ENCODE results near the gene MZT2A. TPM values are rescaled to one million over a fixed set of nuclear protein-coding genes. Genes with fewer than 3 reads are reported as not detected.
"Not testable (repeated sequence)": the region's sequence is repeated elsewhere in the genome, so short reads cannot be mapped to it uniquely, and the experiment has no call there.

MZT2A gene
- total and polyA plus RNA-seq, 9 of the 15 experiments (the other 6 are each of a cell fraction or from before 2014, with no cell fraction given), result 5.8 to 355 (median 101) TPM

GRCh38 chr2:131525256-131525655 lies 33.1 kb upstream of the MZT2A start:
- FAIRE-seq, result not testable (repeated sequence)
- TF ChIP-seq ZNF121 (CRISPR knock-in tag; conservative IDR thresholded peaks at IDR 0.05), result 0 out of 2 replicates have a peak, but pooled peaks have one; percentile 22
- intact Hi-C loops (cut with micrococcal nuclease), result loop anchor here (5.0 kb wide), 1 partner anchor 113 kb away; no protein-coding TSS in a partner anchor

DNA sequence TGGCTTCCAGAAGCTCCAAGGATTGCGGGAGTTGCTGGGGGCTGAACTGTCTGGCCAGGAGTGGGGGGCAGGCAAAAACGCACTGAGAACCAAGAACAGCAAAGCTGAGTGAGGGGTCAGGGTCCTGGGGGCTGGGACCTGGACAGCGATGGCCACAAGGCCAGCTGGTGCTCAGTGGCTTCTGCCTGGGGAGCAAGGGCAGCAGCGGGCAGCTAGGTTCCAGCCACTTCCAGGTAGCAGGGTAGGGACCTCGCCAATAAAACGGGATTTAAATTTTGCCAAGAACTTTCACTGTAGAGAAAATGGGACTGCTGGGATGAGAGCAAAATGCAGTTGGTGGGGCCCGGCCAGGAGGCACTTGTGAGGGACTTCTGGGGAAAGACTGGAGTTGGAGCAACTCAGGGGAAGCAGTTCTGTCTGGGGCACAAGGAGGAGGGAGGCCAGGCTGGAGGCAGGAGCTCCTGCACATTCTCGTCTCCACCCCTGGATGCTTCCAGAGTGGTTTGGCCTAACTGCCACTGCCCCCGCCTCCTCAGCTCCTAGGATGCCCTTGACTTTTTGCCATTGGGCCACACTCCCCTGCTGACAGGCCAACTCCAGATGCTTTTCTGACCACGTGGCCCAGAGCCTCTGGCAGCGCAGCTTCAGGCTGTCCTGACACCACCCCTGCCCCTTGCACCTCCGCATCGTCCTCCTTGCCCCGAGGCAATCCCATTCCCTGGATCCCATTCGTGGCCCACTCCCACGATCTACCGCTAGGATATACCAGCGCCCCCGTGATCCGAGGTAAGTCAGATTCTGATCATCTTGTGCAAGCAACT lies 30.0 kb upstream of the MZT2A start:
- Histone ChIP-seq H3K4me3 (no peak overlapping the region), H3K9me1 (ENCODE audit: control insufficient read depth, insufficient read depth, low read length) (no peaks in the 10 kb centered on the region), H3K79me2 (ENCODE audit: control insufficient read depth, insufficient read depth, low read length) (no peaks in the 10 kb centered on the region), H3K9me3 (replicated peaks; ENCODE audit: control insufficient read depth, insufficient read depth, low read depth, low read length) (no peaks in the 10 kb centered on the region), H3K4me2 (ENCODE audit: insufficient read depth, low read length) (no peak overlapping the region), H3K4me1 (replicated peaks in 1 of 2; ENCODE audit: control insufficient read depth in 2 of 2, insufficient read depth in 2 of 2, low read length in 2 of 2) (peaks cover 0 to 6% of the 10 kb centered on the region in 2 experiments; a peak in 2 of 5 replicates), H3K9ac (ENCODE audit: insufficient read depth in 1 of 2, low read depth in 2 of 2, low read length in 2 of 2) (peak overlapping the region in 1 of 2 experiments; percentile 71; a peak in 1 of 4 replicates), H3K36me3 (ENCODE audit: control insufficient read depth, insufficient read depth, low read length) (peaks cover 31% of the 10 kb centered on the region; the same call in 1 of the 3 replicates), H4K20me1 (replicated peaks; ENCODE audit: control insufficient read depth, insufficient read depth, low read length) (no peaks in the 10 kb centered on the region), H2AFZ (ENCODE audit: low read depth, low read length) (no peak overlapping the region), H3K27ac (ENCODE audit: extremely low read depth, low read depth, low read length) (no peak overlapping the region), H3K27me3 (ENCODE audit: control insufficient read depth in 2 of 2, insufficient read depth in 2 of 2, low read length in 2 of 2) (no peaks in the 10 kb centered on the region)
- ATAC-seq (peak; percentile 38), FAIRE-seq (peak; percentile 23), DNase-seq (ENCODE audit: extremely low read depth in 1 of 4, low spot score in 3 of 4) (peak in 2 of 4 experiments; percentile 5 to 12)
- in situ Hi-C loops (cut with MboI), result loop anchor here (5.0 to 25.0 kb wide), 2 partner anchors 1185 to 1375 kb away; partner anchors contain the start of genes CCDC74B and IMP4
- 66% methylated on average over 18 of the region's 20 CpGs for WGBS (ENCODE audit: insufficient coverage, low coverage, missing lambda C conversion rate)
- intact Hi-C loops (cut with micrococcal nuclease), result no loop called here
- CTCF ChIA-PET (ENCODE audit: low intra/inter-chr PET ratio), result no interaction called here
- no TSS peak for BruUV-seq (replicated peaks)
- POLR2A ChIA-PET, result interaction anchor here (0.7 kb wide), 1 partner anchor 27 kb away, joined by 3 read pairs; no protein-coding TSS in a partner anchor
- TF ChIP-seq ZNF717 (CRISPR knock-in tag; IDR thresholded peaks at IDR 0.05) (no peak), POLR2G (IDR thresholded peaks at IDR 0.05; ENCODE audit: low read depth, low read length) (peak; percentile 50; the same call in 1 of the 2 replicates), ZNF507 (tag; conservative IDR thresholded peaks at IDR 0.05) (no peak), SUPT5H (IDR thresholded peaks at IDR 0.05) (peak; percentile 52), USF1 (CRISPR knock-in tag; IDR thresholded peaks at IDR 0.05) (peak; percentile 33; the same call in 1 of the 2 replicates), POLR2A (conservative IDR thresholded peaks at IDR 0.05) (peak; percentile 55; the same call in 1 of the 2 replicates)
- TF ChIP-seq, protein P1, sequence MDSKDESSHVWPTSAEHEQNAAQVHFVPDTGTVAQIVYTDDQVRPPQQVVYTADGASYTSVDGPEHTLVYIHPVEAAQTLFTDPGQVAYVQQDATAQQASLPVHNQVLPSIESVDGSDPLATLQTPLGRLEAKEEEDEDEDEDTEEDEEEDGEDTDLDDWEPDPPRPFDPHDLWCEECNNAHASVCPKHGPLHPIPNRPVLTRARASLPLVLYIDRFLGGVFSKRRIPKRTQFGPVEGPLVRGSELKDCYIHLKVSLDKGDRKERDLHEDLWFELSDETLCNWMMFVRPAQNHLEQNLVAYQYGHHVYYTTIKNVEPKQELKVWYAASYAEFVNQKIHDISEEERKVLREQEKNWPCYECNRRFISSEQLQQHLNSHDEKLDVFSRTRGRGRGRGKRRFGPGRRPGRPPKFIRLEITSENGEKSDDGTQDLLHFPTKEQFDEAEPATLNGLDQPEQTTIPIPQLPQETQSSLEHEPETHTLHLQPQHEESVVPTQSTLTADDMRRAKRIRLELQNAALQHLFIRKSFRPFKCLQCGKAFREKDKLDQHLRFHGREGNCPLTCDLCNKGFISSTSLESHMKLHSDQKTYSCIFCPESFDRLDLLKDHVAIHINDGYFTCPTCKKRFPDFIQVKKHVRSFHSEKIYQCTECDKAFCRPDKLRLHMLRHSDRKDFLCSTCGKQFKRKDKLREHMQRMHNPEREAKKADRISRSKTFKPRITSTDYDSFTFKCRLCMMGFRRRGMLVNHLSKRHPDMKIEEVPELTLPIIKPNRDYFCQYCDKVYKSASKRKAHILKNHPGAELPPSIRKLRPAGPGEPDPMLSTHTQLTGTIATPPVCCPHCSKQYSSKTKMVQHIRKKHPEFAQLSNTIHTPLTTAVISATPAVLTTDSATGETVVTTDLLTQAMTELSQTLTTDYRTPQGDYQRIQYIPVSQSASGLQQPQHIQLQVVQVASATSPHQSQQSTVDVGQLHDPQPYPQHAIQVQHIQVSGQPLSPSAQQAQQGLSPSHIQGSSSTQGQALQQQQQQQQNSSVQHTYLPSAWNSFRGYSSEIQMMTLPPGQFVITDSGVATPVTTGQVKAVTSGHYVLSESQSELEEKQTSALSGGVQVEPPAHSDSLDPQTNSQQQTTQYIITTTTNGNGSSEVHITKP (IDR thresholded peaks at IDR 0.05; ENCODE audit: partially characterized antibody), result peak; percentile 88

More at GRCh38 chr2:131525256-131525655, 33.1 kb upstream of the MZT2A start:
- CTCF ChIA-PET (ENCODE audit: low intra/inter-chr PET ratio); H4K20me1 ChIP-seq (replicated peaks; ENCODE audit: control insufficient read depth, insufficient read depth, low read length); H3K9ac ChIP-seq (ENCODE audit: insufficient read depth in 1 of 2, low read depth in 2 of 2, low read length in 2 of 2); H3K4me3 ChIP-seq; H3K79me2 ChIP-seq (ENCODE audit: control insufficient read depth, insufficient read depth, low read length); in situ Hi-C loops (cut with MboI); H3K9me3 ChIP-seq (replicated peaks; ENCODE audit: control insufficient read depth, insufficient read depth, low read depth, low read length); H3K9me1 ChIP-seq (ENCODE audit: control insufficient read depth, insufficient read depth, low read length); H2AFZ ChIP-seq (ENCODE audit: low read depth, low read length); H3K36me3 ChIP-seq (ENCODE audit: control insufficient read depth, insufficient read depth, low read length); H3K4me2 ChIP-seq (ENCODE audit: insufficient read depth, low read length); DNase-seq (ENCODE audit: extremely low read depth in 1 of 4, low spot score in 3 of 4); H3K27ac ChIP-seq (ENCODE audit: extremely low read depth, low read depth, low read length); ATAC-seq; BruUV-seq (replicated peaks); H3K27me3 ChIP-seq (ENCODE audit: control insufficient read depth in 2 of 2, insufficient read depth in 2 of 2, low read length in 2 of 2); POLR2A ChIA-PET: not testable (repeated sequence)
- 44% methylated on average over 2 of the region's 2 CpGs for WGBS (ENCODE audit: insufficient coverage, low coverage, missing lambda C conversion rate)
- H3K4me1 ChIP-seq (replicated peaks in 1 of 2; ENCODE audit: control insufficient read depth in 2 of 2, insufficient read depth in 2 of 2, low read length in 2 of 2), result peaks cover 0 to 18% of the 10 kb centered on the region in 2 experiments; a peak in 2 of 5 replicates

Measured in K562 (cell line).